ENCODE results near the gene PROSER3.

GRCh38 chr19:35774274-35775045, 16.5 kb downstream of the PROSER3 start:
- TF ChIP-seq CTCF (IDR thresholded peaks at IDR 0.05; ENCODE audit: low read length) (no peak), EZH2 (IDR thresholded peaks at IDR 0.05; ENCODE audit: borderline replicate concordance, low read length) (no peak)

All from OCI-LY1 (cell line).